T-helper 1 cell (primary cell): ENCODE results near the gene DCDC1.

Source experiments
- DNase-seq, 5 donors: peaks; one replicate each; pipeline ENCODE4 v3.0.0-alpha.2; 2012 to 2020

The DCDC1 gene

GRCh38 chr11:30826911-30827310 is 542.6 kb downstream of the DCDC1 start:
- no peak for DNase-seq

DNA sequence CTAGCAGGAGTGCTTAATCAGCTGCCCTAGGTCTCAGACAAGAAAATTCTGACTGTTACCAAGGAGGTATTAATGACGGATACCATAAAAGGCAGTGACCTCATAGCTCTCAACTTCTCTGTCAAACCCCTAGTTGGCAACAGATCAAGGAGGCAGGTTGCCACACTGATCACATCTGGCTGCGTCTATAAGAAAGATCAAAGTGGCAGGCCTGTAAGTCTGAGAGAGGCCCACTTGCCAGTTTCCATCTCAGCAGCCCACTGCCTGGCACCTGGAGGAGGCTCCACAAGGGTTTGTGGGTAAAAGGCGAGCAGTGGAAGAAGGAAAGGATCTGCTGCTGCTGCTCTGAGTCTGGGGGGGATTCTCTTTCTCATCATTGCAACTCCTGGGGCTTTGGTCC is 543.8 kb downstream of the DCDC1 start:
- DNase-seq: no peak

- DNase-seq: no peak
Observed at GRCh38 chr11:30823119-30823518, 546.4 kb downstream of the DCDC1 start.

- no peak for DNase-seq
Observed at GRCh38 chr11:30821438-30821965, 548.0 kb downstream of the DCDC1 start.

DNA sequence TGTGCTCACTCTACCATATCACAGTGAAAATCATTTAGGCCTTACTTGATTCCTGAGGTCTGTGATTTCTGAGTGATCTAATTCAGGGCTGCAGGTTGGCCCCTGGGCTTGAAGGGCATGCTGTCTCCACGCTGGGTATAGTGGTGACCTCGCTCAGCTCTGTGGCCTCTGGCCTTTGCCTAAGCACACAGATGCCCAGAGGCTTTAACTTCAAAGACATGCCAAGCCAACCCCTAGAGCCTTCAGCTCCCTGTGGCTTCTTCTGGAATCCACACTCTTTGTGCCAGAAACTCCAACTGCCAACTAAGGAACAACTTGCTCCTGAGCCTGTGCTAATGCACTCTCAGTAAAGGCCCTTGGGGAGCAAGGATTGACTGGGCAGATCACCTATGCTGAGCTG is 550.8 kb downstream of the DCDC1 start:
- DNase-seq: no peak

DNA sequence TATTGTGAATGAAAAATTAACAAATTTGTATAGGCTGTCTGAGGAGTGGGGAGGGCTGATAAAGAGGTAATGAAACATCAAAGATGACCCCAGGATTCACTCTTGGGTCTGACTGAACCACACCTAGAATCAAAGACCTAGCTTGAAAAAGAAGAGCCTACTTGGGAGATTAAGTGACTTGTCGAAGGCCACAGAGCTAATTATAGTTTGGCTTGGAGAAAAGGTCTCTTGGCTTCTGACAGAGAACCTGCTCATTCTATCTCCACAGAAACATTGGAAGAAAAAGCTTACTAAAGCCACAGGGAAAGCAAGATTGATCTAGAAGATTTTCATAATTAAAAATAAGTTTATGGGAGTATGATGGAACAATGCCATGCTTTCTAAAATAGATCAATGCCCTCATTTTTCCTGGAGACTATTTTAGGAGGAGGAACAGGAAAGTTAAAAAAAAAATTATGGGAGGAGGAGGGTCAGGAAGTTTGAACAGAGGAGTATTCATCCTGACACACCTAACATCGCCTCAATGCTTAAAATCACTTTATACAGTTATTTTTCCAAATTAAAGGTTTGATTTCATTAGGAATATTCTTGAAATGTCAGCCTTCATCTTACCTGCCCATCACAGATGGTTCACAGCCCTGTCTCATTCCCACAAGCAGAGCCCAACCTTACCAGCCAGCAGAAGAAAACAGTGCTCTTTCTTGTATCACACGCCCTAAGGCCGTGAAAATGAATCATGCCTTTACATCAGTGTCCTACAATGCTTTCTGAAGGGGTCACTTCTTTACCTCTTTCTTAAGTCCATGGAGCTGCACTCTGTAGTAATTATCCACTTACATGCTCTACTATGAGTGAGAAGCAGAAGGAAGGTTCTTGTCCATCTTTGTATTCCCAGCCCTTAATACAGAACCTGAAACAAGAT is 552.3 kb downstream of the DCDC1 start:
- DNase-seq: no peak

- DNase-seq: no peak
Observed at GRCh38 chr11:30815619-30816018, 553.9 kb downstream of the DCDC1 start.

GRCh38 chr11:30814737-30815136 is 554.8 kb downstream of the DCDC1 start:
- no peak for DNase-seq
